Measurements from ENCODE around the gene SAMSN1.

- TF ChIP-seq, protein P1, sequence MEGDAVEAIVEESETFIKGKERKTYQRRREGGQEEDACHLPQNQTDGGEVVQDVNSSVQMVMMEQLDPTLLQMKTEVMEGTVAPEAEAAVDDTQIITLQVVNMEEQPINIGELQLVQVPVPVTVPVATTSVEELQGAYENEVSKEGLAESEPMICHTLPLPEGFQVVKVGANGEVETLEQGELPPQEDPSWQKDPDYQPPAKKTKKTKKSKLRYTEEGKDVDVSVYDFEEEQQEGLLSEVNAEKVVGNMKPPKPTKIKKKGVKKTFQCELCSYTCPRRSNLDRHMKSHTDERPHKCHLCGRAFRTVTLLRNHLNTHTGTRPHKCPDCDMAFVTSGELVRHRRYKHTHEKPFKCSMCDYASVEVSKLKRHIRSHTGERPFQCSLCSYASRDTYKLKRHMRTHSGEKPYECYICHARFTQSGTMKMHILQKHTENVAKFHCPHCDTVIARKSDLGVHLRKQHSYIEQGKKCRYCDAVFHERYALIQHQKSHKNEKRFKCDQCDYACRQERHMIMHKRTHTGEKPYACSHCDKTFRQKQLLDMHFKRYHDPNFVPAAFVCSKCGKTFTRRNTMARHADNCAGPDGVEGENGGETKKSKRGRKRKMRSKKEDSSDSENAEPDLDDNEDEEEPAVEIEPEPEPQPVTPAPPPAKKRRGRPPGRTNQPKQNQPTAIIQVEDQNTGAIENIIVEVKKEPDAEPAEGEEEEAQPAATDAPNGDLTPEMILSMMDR (IDR thresholded peaks at IDR 0.05) = no peak
- TF ChIP-seq MXI1 (IDR thresholded peaks at IDR 0.05; ENCODE audit: low read depth, low read length) (no peak), GATA2 (CRISPR knock-in tag; IDR thresholded peaks at IDR 0.05) (no peak), YY1 (IDR thresholded peaks at IDR 0.05; ENCODE audit: low read depth) (no peak), GABPA (IDR thresholded peaks at IDR 0.05; ENCODE audit: low read depth) (no peak), MEF2A (IDR thresholded peaks at IDR 0.05; ENCODE audit: borderline replicate concordance, low read depth) (no peak), EZH2phosphoT487 (IDR thresholded peaks at IDR 0.05; ENCODE audit: borderline replicate concordance, low read depth) (no peak), USF1 (IDR thresholded peaks at IDR 0.05; ENCODE audit: borderline replicate concordance, low read depth) (no peak), SMC3 (IDR thresholded peaks at IDR 0.05; ENCODE audit: low read depth, low read length) (no peak), SIN3A (IDR thresholded peaks at IDR 0.05; ENCODE audit: borderline replicate concordance, low read depth, low read length) (no peak), EP300 (IDR thresholded peaks at IDR 0.05; ENCODE audit: borderline replicate concordance in 1 of 2, low read depth in 1 of 2, low read length in 1 of 2) (no peak), PBX3 (IDR thresholded peaks at IDR 0.05) (no peak)
Measured at GRCh38 chr21:14591882-14592281, 45.8 kb upstream of the SAMSN1 start.

All from SK-N-SH (cell line).